Measurements from ENCODE around the gene TMEM221. TPM values are rescaled to one million over a fixed set of nuclear protein-coding genes. Genes with fewer than 3 reads are reported as not detected.

Gene TMEM221
- total RNA-seq, 2 donors from 2014 or later: not detected

GRCh38 chr19:17435218-17435617 lies 13.2 kb downstream of the TMEM221 start:
- Histone ChIP-seq H3K9me3 (no peaks in the 10 kb centered on the region), H3K27me3 (replicated peaks; ENCODE audit: insufficient read depth) (no peaks in the 10 kb centered on the region), H3K36me3 (no peaks in the 10 kb centered on the region), H3K4me1 (ENCODE audit: control insufficient read depth in 1 of 2, low read depth in 2 of 2) (no peaks in the 10 kb centered on the region), H3K4me3 (no peak overlapping the region), H3K27ac (no peak overlapping the region)
- TF ChIP-seq, protein P1, sequence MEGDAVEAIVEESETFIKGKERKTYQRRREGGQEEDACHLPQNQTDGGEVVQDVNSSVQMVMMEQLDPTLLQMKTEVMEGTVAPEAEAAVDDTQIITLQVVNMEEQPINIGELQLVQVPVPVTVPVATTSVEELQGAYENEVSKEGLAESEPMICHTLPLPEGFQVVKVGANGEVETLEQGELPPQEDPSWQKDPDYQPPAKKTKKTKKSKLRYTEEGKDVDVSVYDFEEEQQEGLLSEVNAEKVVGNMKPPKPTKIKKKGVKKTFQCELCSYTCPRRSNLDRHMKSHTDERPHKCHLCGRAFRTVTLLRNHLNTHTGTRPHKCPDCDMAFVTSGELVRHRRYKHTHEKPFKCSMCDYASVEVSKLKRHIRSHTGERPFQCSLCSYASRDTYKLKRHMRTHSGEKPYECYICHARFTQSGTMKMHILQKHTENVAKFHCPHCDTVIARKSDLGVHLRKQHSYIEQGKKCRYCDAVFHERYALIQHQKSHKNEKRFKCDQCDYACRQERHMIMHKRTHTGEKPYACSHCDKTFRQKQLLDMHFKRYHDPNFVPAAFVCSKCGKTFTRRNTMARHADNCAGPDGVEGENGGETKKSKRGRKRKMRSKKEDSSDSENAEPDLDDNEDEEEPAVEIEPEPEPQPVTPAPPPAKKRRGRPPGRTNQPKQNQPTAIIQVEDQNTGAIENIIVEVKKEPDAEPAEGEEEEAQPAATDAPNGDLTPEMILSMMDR (IDR thresholded peaks at IDR 0.05): no peak
- no peak for ATAC-seq (ENCODE audit: insufficient number of reproducible peaks, low FRiP score, low read depth)
- DNase-seq (ENCODE audit: low spot score): no peak

DNA sequence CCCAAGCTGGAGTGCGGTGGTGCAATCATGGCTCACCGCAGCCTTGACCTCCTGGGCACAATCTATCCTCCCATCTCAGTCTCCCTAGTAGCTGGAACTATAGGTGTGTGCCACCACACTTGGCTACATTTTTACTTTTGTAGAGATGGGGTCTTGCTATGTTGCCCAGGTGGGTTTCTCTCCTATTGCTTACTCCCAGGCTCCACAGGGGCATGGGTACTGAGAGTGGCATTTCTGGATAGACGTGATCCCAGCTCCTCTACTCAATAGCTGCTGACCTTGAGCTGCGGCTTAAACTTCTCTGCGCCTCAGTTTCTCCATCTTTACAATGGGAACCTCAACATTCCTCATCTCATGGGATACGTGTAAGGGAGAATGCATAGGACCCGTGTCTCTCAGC lies 17.1 kb downstream of the TMEM221 start:
- Histone ChIP-seq H3K27me3 (replicated peaks; ENCODE audit: insufficient read depth) (no peaks in the 10 kb centered on the region), H3K4me1 (ENCODE audit: control insufficient read depth in 1 of 2, low read depth in 2 of 2) (no peaks in the 10 kb centered on the region), H3K27ac (no peak overlapping the region), H3K9me3 (no peaks in the 10 kb centered on the region), H3K4me3 (no peak overlapping the region), H3K36me3 (no peaks in the 10 kb centered on the region)
- no peak for DNase-seq (ENCODE audit: low spot score)
- TF ChIP-seq, protein P1 (IDR thresholded peaks at IDR 0.05): no peak
- no peak for ATAC-seq (ENCODE audit: insufficient number of reproducible peaks, low FRiP score, low read depth)

- Histone ChIP-seq H3K27me3 (replicated peaks; ENCODE audit: insufficient read depth) (no peaks in the 10 kb centered on the region), H3K4me1 (ENCODE audit: control insufficient read depth in 1 of 2, low read depth in 2 of 2) (no peaks in the 10 kb centered on the region), H3K36me3 (no peaks in the 10 kb centered on the region), H3K9me3 (no peaks in the 10 kb centered on the region), H3K4me3 (no peak overlapping the region), H3K27ac (no peak overlapping the region)
- DNase-seq (ENCODE audit: low spot score) (no peak), ATAC-seq (ENCODE audit: insufficient number of reproducible peaks, low FRiP score, low read depth) (no peak)
- TF ChIP-seq, protein P1 (IDR thresholded peaks at IDR 0.05): no peak
Observed at GRCh38 chr19:17429641-17430113, 18.8 kb downstream of the TMEM221 start.

DNA sequence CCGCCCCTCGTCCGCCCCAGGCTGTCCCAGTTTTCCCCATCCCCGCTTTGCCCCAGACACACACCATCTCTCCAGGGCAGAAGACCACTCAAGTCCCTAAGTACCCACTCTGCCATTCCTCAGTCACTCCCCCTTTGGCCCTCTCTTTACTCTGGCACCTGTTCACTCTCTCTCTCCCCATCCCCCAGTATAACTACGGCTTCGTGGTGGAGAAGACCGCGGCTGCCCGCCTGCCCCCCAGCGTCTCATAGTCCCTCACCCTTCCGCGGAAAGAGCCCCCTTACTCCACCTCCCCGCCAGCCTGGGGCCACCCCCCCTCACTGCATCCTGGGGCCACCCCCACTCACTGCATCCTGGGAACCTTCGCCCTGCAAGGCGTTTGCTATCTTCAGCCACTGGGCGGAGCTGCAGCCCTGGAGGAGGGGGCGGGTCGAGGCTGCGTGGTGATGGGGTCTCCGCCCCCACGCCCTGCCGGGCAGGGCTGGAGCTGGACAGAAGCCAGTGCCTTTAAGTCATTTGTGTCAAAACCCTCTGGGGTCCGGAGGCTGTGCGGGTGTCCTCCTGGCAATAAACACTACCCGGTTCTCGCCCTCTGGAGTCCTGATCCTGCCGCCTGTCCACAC lies 23.6 kb downstream of the TMEM221 start:
- no peak for ATAC-seq (ENCODE audit: insufficient number of reproducible peaks, low FRiP score, low read depth)
- no peak for DNase-seq (ENCODE audit: low spot score)
- Histone ChIP-seq H3K9me3 (no peaks in the 10 kb centered on the region), H3K4me3 (no peak overlapping the region), H3K27ac (no peak overlapping the region), H3K4me1 (ENCODE audit: control insufficient read depth in 1 of 2, low read depth in 2 of 2) (peaks cover 0 to 8% of the 10 kb centered on the region in 2 donors), H3K27me3 (replicated peaks; ENCODE audit: insufficient read depth) (no peaks in the 10 kb centered on the region), H3K36me3 (peaks cover 7% of the 10 kb centered on the region)
- TF ChIP-seq, protein P1 (IDR thresholded peaks at IDR 0.05): no peak

- no peak for ATAC-seq (ENCODE audit: insufficient number of reproducible peaks, low FRiP score, low read depth)
- no peak for DNase-seq (ENCODE audit: low spot score)
Observed at GRCh38 chr19:17423429-17424208, 24.8 kb downstream of the TMEM221 start.

More at GRCh38 chr19:17423429-17424208, 24.8 kb downstream of the TMEM221 start:
- peaks cover 0 to 8% of the 10 kb centered on the region in 2 donors for H3K4me1 ChIP-seq (ENCODE audit: control insufficient read depth in 1 of 2, low read depth in 2 of 2)
- H3K27ac ChIP-seq: no peak overlapping the region
- no peak overlapping the region for H3K4me3 ChIP-seq
- peaks cover 7% of the 10 kb centered on the region for H3K36me3 ChIP-seq
- no peaks in the 10 kb centered on the region for H3K27me3 ChIP-seq (replicated peaks; ENCODE audit: insufficient read depth)
- TF ChIP-seq, protein P1 (IDR thresholded peaks at IDR 0.05): no peak
- no peaks in the 10 kb centered on the region for H3K9me3 ChIP-seq

Measured in thoracic aorta (tissue), 2 donors.